Myocyte (in vitro differentiated cells): ENCODE measurements around the gene PAF1. TPM values are rescaled to one million over a fixed set of nuclear protein-coding genes. Genes with fewer than 3 reads are reported as not detected.
A peak's percentile ranks its signal among the peaks of the same experiment; 100 is the strongest.

Source experiments
- DNase-seq: peaks from one replicate; pipeline ENCODE4 v3.0.0-alpha.2; 2012; ENCODE audit warnings: low read depth
- total RNA-seq: library from RNA; depleted of rRNA; stranded (reverse); fragments of >200 nt; gene quantifications from 2 replicates; pipeline ENCODE4 v1.2.3, GENCODE V29; 2014

The PAF1 gene
- total RNA-seq, 1 donor from 2014 or later = 39.1 TPM

DNA sequence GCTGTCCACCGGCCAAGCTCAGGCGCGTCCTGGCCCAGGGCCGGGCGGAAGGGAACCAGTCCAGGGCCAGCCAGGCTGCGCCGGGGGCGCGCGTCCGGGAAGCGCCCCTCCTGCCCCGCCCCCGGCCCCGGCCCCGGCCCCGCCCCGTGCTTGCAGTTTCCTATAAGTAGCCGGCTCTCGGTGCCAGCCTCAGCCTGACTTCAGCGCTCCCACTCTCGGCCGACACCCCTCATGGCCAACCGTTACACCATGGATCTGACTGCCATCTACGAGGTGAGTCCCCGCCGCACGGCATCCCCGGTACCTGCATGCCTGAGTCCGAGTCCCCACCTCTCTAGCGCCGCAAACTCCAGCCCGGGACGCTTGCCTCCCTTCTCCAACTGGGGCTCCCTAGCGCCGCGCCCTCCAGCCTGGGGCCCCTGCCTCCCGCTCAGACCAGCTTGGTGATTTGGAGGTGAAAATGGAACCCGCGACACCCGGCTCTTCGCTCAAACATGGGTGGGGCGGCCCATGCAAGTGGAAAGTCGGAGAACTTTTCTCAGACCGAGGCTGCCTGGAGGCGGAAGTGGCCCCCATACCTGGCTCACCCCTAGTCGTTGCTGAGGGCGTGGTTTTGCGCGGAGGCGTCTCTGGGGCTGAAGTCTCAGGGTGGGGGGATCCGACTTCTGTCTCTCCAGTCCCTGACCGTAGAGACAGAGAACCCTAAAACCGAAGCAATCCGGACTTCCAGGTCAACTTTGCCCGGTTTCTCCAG lies 15.9 kb upstream of the PAF1 start, which contains the start of gene ZFP36:
TSS of gene ZFP36 (plus strand) at position 192 of the 754 bp plus-strand sequence. CDS start at position 250, 58 bp downstream.
- DNase-seq = peak; percentile 84

DNA sequence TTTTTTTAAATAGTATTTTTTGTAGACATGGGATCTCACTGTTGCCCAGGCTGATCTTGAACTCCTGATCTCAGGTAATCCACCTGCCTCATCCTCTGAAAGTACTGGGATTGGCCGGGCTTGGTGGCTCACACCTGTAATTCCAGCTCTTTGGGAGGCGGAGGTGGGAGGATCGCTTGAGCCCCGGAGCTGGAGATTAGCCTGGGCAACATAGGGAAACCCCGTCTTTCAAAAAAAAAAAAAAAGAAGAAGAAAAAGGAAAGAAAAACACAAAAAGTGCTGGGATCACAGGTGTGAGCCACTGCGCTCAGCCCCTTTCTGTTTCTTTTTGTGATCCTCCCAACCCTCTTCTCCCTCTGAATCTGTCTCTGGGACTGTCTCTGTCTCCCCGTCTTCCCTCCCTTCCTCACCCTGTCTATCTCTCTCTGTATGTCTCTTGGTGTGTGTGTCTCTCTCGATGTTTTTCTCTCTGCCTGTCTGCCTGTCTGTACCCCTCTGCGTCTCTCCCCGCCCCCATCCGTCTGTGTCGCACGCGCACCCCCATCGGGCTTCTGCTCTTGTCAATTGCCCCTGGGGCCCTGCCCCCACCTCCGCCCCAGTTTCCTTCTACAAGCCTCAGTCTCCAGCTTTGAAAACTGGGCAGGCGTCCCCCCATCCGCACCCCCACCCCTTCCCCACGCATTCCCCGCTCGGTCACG lies 15.2 kb upstream of the PAF1 start:
- DNase-seq = no peak

DNA sequence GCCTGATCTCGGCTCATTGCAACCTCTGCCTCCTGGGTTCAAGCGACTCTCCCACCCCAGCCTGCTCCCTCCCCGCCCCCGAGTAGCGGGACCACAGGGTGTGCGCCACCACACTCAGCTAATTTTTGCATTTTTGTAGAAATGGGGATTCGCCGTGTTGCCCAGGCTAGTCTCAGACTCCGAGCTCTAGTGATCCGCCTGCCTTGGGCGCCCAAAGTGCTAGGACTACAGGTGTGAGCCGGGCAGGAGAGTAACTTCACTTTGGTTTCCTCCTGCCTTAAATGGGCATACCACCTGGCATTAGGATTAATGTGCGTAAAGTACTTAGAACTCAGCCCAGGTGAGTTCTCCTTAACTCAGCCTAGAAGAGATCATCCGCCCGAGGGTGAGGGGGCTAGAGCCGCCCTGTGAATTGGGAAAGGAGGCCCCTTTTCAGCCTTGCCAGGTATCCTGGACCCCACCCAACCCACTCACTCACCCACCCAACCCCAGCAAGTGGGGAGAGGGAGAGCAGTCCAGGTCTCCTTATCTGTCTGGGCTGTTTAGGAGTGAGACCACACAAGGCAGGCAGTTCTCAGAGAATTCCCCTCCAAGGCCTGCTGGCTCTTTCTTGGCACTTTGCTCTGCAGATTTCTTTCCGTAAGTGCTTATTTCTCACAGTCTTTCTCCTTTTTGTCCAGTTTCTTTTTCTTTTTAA lies 14.5 kb upstream of the PAF1 start:
- no peak for DNase-seq

DNA sequence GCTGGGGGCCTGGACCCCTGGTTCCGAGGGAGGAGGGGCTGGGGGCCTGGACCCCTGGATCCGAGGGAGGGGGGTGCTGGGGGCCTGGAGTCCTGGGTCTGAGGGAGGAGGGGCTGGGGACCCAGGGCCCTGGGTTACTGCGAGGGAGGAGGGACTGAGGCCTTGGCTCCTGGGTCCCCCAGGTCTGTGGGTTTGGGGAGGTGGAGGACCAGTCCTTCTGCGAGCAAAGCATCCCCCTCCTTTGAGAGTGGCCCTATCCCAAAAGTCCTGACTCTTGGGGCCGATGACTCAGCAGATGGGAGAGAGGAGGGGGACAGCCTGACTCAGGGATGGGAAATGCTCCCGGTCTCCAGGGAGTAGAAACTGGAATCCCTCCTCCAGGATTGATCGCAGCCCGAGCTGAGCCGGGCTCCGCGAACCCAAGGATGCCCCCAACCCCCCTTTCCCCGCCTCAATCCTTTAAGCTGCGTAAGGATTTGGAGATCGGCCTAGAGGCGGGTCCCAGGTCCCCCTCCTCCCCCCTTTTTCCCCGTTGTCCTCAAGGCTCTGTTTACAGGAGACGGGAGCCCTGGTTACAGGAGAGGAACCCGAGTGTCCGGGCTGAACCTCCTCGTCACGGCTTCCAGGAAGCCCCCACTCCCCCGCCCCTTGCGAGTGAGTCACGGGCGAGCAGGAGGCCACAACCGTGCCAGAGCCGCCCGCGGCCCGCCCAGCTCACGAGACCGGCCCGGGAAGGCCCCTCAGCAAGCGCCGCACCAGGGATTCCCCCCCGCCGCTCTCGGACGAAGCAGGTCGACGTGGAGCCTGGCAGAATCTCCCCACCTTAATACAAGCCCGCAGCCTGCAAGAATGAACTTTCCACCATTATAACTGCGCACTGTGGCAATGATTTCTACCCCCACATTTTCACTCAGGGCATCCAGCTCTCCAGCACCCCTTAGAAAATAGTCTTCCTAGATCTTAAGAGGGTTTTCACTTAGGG lies 12.7 kb upstream of the PAF1 start:
- DNase-seq = peak; percentile 97

DNA sequence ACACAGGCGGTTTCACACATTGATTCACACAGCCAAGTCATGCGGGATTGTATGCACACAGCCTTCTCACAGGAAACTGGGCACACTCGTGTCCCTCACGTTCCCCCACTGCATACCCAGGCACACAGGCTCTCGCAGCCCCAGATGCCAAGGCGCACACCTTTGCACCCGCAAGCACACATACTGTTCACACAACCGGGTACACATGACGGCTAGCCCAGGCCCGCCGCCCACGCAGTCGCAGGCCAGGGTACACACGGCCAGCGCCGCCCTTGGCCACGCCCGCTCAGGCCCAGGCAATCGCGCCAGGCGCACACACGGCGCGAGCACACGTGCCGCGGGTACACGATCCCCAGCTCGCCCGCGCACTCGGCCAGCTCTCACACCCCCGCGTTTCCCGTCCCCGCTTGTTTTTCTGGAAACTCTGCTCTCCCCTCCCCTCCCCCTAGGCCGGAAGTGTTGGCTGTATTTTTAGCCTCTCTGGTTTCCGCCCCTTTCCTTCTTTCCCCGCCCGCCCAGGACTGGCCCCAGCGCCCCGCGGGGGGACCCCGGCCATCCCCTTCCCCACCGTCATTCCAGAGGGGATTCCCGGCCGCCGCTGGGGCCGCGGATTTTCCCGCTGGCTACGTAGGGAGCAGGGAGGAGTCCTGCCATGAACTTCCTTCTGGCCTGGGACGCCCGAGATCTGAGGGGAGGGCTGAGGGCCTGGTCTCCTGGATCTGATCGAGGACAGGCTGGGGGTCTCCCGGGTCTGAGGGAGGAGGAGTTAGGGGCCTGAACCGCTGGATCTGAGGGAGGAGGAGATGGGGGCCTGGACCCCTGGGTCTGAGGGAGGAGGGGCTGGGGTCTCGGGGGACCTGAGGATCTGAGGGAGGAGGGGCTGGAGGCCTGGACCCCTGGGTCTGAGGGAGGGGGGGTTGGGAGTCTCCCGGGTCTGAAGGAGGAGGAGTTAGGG lies 11.7 kb upstream of the PAF1 start:
- DNase-seq = peak; percentile 89

DNA sequence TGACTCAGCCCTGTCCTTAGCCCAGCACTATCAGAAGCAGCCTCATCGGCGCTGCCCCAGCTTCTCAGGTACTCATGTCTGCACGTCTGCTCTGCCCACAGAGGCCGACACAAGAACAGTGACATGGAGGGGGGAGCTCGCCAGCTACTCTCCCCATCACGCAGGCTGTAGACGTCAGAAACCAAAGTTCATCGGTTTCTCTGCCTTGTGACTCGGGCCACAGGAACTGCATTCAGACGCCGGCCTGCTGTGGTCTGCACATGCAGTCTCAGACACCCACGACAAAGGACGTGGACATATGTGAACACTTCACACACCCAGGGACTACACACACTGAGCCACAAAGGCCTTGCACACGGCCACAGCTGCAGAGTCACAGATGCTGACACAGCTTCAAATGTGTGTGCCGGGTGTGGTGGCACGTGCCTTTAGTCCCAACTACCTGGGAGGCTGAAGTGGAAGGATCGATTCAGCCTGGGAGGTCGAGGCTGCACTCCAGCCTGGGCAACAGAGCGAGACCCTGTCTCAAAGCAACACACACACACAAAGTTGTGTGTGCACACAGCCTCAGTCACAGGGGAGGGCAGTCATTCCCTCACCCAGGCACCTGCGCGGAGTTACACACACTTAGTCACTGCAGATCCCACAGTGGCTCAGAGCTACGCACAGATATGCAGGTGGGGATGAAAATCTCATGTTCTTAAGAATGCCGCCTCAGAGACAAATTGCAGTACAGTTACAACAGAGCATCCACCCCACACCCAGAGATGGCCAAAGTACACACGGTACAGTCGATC lies 10.8 kb upstream of the PAF1 start:
- no peak for DNase-seq

DNA sequence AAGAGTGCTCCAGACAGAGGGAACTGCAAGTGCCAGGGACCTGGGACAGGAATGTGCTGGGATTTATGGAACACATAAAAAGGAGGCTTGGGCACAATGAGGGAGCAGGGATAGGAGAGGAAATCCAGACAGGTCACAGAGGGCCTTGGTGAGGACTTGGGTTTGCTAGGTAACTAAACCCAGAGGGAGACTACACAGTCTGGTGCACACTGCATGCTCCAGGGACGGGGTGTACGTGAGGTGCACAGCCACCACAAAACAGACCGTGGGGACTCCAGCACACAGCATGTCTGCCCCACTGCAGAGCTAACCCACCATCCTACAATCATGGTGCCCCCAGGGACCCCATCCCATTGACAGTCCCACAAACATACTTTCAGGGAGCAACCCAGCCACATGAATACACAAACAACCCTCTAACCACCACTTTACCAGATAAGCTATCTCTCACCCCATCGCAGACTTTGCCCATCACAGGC lies 10.2 kb upstream of the PAF1 start:
- no peak for DNase-seq

DNA sequence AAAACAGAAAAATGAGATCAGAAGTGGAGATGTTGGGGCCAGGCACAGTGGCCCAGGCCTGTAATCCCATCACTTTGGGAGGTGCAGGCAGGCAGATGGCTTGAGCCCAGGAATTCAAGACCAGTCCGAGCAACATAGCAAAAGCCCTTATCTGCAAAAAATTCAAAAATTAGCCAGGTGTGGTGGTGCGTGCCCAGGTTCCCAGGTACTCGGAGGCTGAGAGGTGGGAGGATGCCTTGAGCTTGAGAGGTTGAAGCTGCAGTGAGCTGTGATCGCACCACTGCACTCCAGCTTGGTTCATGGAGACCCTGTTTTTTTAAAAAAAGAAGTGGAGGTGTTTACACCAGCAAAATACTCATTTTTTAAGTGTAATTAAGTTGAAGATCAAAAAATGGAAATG lies 9.2 kb upstream of the PAF1 start:
- no peak for DNase-seq

DNA sequence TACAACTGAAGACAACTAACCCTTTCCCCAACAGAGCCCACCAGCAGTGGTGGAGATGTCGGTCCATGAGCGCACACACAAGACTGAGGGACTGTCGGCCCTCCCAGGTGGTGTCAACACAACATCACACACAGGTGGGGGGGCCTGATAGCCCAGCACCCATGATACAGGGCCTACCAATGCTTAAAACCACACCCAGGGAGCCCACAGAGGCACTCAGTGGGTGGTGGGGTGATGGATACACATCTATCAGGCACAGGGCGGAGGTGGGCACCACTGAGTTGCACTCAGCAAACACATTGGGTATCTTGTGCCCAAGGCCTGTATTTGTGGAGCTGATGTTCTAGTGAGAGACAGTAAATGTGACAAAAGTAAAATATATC lies 8.8 kb upstream of the PAF1 start:
- DNase-seq = no peak

DNA sequence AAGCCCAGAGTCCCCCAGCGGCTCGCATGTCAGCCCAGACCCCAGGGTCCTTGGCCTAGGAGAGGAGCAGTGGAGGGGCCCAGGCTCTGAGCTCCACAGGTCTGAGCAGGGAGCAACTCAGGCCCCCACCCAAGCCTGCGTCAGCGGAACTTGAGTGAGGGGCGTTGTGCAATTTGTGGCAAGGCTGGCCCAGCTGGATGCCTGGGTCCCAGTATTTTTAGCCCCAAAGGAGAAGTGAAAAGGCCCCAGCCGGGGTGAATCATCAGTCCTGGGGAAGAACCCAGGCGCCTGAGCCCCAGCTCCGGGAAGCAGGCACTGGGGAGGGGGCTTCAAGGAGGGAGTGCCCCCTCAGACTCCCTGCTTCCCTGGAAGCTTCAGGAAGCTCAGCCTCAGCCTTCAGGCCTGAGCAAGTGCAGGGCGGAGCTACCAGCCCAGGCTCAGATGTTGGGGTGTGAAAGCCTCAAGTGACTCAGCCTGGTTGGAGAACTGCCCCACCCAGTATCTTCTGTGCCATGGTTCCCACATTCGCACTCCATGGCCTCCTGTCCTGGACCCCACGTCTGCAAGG lies 7.5 kb upstream of the PAF1 start:
- peak; percentile 76 for DNase-seq

DNA sequence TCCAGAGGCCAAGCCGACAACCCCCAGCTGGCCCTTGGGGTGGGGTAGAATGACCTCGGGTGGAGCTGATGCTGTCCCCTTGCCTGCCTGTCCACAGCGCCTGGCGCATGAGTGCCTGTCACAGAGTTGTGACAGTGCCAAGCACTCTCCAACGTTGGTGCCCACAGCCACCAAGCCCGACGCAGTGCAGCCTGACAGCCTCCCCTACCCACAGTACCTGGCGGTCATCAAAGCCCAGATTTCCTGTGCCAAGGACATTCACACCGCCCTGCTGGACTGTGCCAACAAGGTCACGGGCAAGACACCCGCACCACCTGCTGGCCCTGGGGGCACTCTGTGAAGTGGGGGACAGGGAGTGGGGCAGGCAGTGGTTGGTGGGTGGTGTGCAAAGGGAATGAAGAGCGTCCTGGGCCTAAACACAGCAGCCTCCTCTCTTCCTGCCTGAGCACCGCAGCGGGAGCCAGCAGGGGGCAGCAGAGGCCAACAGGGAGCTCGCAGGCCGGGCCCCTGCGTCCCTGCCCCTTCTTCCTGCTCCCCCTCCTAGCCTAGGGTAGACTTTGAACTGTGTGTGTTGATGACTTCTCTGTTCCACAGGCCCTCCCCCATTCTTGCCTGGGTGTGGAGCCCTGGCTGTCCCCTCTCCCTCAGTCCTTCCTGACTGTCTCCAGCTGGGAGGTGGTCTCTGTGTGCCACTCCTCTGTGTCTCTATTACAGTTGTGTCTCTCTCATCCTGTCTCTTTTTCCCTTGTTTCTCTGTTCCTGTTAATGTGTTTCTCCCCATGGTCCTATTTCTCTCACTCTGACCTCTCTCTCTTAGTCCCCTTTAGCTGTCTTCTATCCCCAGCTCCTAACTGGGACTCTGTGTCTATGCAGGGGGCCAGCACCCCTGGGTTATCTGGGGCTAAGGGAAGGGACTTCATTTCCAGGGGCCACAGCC lies 6.7 kb upstream of the PAF1 start:
- DNase-seq = peak; percentile 86

DNA sequence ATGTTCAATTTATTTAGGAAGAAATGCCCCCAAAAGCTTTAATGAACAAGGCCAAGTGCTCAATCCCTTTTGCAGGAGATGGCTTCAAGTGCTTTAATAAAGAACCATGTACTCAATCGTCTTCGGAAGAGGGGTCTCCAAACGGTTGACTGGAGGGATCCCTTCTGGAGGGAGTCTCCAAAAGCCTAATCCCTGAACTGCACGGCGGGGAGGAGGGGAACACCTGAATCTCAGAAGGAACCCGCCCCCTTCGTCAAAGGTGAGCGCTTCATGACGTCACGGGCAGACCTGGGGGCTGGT lies 505 bp downstream of the PAF1 start:
- DNase-seq = no peak

DNA sequence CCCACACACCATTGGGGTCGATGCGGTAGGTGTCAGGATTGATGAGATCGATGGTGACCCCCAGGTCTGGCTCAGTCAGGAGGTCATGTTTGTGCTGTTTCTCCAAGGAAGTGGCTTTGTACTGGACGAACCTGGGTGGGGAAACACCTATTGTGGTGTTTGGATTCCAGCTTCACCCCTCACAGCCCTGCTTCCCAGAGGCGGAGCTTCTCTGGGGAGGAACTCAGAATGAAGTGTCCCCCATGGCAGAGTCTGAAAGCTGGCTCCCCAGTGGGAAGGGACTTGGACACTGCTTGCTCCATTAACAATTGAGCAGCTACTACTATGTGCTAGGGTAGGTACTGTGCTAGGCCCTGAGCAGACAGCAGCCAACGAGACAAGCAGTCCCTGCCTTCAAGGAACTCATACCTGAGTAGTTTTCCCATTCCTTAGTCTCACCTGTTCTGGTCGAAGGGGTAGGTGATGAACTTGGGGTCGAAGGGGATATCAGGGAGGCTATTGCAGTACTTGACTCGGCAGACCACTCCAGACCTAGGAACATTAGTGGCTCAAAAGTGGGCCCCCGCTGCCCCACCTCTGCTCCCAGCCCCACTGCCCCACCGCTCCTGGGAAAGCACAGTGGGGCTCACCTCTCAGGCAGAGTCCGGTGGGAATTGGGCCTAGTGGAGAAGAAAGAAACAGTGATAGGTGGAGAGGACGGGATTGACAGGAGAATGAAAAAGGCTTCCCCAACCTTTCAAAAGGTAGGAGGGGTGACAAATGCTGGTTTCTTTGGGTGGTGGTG lies 1.1 kb downstream of the PAF1 start:
- no peak for DNase-seq

DNA sequence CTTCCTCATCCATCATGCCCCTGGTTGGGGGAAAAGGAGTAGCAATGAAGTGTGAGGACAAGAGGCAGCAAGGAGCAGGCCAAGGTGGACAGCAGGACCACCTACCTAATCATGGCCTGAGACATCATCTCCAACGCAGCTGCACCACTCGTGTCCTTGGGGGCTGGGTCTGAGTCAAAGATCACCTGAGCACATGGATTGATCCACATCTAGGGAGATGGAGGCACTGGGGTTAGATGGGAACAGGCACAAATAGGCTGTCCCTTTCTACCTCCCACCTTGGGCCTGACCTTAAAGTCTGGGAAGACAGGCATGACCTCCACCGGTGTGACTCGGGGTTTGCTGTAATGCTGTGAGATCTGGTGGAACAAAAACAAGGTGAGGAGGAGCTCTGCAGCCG lies 2.2 kb downstream of the PAF1 start:
- DNase-seq = no peak

DNA sequence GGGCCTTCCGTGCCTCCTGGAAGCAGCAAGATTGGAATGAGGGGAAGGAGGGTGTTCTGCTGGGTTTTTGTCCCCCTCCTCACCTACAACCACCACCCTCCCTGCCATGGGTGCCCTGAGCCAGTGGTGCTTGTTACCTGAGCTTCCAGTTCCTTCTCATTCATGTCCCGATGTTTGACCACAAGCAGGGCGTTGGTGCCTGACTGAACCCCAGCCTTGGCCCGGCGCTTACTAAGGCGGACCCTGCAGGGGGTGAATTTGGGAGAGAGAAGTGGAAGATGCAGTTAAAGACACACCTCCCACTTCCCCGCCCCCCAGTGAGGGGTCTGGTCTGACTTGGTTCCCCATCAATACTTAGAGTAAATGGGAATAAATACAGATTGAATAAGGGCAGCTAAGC lies 4.3 kb downstream of the PAF1 start:
- no peak for DNase-seq

DNA sequence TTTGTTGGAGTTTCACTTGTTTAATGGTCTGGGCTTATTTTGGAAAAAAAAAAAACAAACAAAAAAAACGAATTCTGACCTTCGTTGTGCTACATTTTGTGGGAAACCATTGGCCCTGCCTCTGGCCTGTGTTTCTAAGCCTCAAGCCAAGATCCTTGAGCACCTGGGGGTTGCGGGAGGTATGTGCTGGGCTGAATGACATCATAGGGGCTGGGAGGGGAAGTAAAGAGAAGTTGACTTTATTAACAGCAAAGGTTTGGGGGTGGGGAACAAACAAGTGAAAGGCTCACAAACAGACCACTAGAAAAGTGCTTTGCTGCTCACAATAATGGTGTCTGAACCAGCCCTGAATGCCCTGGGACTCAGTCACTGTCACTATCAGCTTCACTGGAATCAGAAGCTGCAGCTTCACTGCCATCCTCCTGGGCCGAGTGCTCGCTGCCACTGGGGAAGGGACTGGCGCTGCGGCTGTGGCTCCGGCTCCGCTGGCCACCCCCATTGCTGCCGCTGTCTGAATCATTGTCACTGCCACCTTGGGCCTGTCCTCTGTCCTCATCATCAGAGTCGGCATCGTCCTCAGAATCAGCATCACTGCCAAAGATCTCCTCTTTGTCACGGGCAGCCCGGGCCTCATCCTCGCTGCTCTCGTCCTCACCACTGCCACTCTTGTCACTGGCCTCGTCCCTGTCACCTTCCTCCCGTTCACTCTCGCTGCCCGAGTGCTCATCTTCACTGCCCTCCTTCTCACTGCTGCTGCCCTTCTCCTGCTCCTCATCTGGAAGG lies 5.1 kb downstream of the PAF1 start:
- DNase-seq = no peak
